ENCODE results near the gene EIF3L. TPM values are rescaled to one million over a fixed set of nuclear protein-coding genes. Genes with fewer than 3 reads are reported as not detected.

EIF3L gene
- total RNA-seq, 1 donor from 2014 or later, result 725 TPM

DNA sequence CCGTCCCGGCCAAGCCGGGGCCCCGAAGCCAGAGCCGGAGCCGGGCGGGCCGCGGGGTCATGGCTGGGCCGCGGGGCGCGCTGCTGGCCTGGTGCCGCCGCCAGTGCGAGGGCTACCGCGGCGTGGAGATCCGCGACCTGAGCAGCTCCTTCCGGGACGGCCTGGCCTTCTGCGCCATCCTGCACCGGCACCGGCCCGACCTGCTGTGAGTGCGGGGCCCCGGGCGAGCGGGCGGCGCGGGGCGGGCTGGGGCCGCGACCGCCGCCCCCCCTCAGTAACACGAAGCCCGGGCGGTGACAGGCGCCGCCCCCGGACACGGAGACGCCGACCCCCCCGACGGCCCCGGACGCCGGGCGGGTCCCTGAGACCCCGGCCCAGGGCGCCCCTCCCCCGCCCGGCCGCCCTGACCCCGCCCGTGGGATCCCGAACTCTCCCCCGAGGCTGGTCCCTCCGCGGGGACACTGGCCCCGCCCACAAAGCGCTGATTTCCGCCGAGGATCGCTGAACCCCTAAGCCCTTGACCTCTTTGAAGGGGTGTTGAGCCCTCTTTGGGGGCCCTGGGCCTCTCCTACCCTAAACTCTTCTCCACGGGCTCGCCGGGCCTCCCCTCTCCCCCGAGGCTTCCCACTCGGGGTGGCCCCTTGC is 57.3 kb downstream of the EIF3L start:
- Mint-ChIP-seq H3K36me3 (ENCODE audit: low read depth) (no peaks in the 10 kb centered on the region), H3K4me1 (peaks cover 50% of the 10 kb centered on the region), H3K27me3 (ENCODE audit: low read depth) (no peaks in the 10 kb centered on the region), H3K9me3 (no peaks in the 10 kb centered on the region), H3K27ac (ENCODE audit: unreplicated experiment) (no peak overlapping the region), H3K4me3 (peak overlapping the region; percentile 88)
- TF ChIP-seq, protein P1, sequence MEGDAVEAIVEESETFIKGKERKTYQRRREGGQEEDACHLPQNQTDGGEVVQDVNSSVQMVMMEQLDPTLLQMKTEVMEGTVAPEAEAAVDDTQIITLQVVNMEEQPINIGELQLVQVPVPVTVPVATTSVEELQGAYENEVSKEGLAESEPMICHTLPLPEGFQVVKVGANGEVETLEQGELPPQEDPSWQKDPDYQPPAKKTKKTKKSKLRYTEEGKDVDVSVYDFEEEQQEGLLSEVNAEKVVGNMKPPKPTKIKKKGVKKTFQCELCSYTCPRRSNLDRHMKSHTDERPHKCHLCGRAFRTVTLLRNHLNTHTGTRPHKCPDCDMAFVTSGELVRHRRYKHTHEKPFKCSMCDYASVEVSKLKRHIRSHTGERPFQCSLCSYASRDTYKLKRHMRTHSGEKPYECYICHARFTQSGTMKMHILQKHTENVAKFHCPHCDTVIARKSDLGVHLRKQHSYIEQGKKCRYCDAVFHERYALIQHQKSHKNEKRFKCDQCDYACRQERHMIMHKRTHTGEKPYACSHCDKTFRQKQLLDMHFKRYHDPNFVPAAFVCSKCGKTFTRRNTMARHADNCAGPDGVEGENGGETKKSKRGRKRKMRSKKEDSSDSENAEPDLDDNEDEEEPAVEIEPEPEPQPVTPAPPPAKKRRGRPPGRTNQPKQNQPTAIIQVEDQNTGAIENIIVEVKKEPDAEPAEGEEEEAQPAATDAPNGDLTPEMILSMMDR (conservative IDR thresholded peaks at IDR 0.05), result no peak
- DNase-seq (ENCODE audit: low read depth, low spot score), result no peak

DNA sequence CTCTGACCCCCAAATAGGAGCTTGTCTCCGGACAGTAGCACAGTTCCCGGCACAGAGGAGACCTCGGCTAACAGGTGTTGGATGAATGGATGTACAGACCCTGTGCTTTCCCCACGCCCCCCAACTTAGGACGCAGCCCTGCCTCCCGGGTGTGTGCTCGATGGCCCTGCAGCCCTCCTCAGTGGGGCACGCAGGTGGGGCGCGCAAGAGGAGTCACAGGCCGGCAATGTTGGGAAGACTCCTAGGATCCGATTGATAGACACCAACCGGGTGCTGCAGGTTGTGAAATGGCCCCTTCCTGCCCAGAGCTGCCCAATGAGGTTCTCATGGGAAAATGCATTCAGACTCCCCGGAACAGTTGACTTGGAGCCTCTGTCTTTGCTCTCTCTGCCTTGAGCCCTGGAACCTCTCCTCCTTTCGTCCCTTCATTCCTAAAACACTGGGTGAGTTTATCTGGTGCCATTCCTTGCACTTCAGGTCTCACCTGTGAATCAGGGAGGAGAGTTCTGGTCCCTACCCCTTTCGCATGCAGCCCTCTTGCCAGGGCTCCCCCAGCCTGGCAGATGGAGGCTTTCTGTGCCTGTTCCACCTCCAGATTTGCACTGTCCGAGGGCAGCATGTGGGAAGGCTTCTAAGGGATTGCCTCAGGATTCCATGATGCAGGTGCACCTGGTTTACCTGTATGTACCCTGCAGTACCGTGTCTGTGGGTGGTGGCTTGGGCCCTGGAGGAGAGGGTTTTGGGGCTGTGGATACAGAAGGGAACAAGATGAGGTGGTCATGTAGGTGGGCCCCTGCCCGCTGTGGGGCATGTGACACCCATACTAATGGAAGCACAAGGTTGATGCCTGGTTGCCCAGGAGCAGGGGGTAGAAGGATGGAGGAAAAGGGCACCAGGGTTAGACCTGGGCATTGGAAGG is 58.1 kb downstream of the EIF3L start:
- TF ChIP-seq, protein P1 (conservative IDR thresholded peaks at IDR 0.05), result no peak
- H3K9me3 Mint-ChIP-seq, result no peaks in the 10 kb centered on the region
- H3K27me3 Mint-ChIP-seq (ENCODE audit: low read depth), result no peaks in the 10 kb centered on the region
- H3K4me3 Mint-ChIP-seq, result peak overlapping the region; percentile 88
- no peaks in the 10 kb centered on the region for H3K36me3 Mint-ChIP-seq (ENCODE audit: low read depth)
- H3K4me1 Mint-ChIP-seq, result peaks cover 54% of the 10 kb centered on the region
- no peak for DNase-seq (ENCODE audit: low read depth, low spot score)
- peak overlapping the region; percentile 87 for H3K27ac Mint-ChIP-seq (ENCODE audit: unreplicated experiment)

DNA sequence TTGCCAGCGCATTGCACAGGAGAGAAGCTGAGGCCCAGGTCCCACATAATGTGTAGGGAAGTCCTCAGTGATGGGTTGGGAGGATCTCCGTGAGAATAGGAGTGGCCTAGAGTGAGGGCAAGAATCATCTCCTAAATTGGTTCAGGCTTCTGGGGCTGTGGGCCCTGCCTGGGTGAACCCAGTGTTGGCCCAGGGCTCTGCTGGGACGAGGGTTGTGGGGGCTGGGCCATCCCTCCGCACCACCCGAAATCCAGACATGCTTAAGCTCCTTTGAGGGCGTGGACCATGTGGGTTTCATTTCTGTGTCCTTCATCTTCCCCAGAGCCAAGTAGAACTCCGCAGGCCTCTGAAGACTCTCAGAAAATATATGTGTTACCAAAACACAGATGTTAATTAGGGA is 60.5 kb downstream of the EIF3L start:
- Mint-ChIP-seq H3K36me3 (ENCODE audit: low read depth) (no peaks in the 10 kb centered on the region), H3K4me3 (peak overlapping the region; percentile 31), H3K27ac (ENCODE audit: unreplicated experiment) (no peak overlapping the region), H3K4me1 (peaks cover 52% of the 10 kb centered on the region), H3K9me3 (no peaks in the 10 kb centered on the region), H3K27me3 (ENCODE audit: low read depth) (no peaks in the 10 kb centered on the region)
- no peak for DNase-seq (ENCODE audit: low read depth, low spot score)
- TF ChIP-seq, protein P1 (conservative IDR thresholded peaks at IDR 0.05), result no peak

DNA sequence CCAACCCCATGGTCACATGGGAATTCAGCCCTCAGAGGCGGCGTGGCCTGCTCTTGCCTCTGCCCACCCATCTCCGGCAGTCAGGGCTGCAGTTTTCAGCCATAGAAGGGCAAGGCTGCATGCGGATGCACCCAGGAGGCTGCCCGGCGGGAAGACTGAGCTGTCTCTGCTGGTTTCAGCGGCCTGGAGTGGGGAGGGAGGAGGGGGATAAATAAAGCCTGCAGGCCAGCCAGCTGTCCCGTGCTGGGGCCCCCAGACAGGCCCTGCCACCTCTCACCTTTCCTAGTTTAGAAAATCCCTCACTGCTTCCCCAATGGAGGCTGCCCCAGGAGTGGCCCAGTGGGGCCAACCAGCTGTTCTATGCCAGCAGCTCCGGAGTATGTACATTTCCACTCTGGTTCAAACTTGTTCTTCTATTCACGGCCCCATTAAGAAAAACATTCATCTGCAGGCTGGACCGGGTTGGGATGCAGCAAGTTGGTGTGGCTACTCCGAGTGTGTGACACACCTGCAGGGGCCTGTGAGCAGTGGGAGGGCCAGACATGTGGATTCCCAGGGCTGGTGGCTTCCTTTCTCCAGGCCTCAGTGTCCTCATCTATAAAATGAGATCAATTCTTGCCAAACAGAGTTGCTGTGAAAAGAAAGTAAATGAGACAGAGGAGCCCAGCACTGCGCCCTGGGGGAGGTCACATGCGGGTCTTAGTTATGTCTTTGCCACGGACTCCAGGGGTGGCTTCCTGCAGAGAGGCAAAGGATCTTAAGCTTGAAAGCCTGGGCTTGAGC is 61.9 kb downstream of the EIF3L start:
- peaks cover 43% of the 10 kb centered on the region for H3K4me1 Mint-ChIP-seq
- no peak overlapping the region for H3K27ac Mint-ChIP-seq (ENCODE audit: unreplicated experiment)

DNA sequence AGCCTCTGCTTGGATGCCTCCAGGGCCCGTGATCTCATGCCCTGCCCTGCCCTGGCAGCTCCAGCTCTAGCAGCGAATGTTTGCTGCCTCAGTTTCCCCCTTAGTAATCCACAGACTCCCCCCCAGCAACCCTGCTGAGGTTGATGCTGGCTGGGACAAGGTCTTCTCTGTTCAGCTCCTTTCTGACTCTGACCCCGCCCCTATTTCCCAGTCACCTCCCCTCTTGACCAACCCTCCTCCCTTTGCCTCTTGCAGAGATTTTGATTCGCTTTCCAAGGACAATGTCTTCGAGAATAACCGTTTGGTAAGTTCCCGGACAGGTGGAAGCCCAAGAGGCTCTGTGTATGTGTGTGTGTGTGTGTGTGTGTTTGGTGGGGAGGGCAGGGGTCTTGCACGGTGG is 62.5 kb downstream of the EIF3L start:
- no peak for DNase-seq (ENCODE audit: low read depth, low spot score)
- peak overlapping the region; percentile 59 for H3K4me3 Mint-ChIP-seq
- no peaks in the 10 kb centered on the region for H3K27me3 Mint-ChIP-seq (ENCODE audit: low read depth)
- no peaks in the 10 kb centered on the region for H3K9me3 Mint-ChIP-seq
- no peaks in the 10 kb centered on the region for H3K36me3 Mint-ChIP-seq (ENCODE audit: low read depth)
- TF ChIP-seq, protein P1 (conservative IDR thresholded peaks at IDR 0.05), result no peak
- H3K4me1 Mint-ChIP-seq, result peaks cover 43% of the 10 kb centered on the region
- no peak overlapping the region for H3K27ac Mint-ChIP-seq (ENCODE audit: unreplicated experiment)

More for the DNA sequence above, 61.9 kb downstream of the EIF3L start:
- Mint-ChIP-seq H3K9me3 (no peaks in the 10 kb centered on the region), H3K4me3 (peak overlapping the region; percentile 20), H3K27me3 (ENCODE audit: low read depth) (no peaks in the 10 kb centered on the region), H3K36me3 (ENCODE audit: low read depth) (no peaks in the 10 kb centered on the region)
- TF ChIP-seq, protein P1 (conservative IDR thresholded peaks at IDR 0.05), result no peak
- no peak for DNase-seq (ENCODE audit: low read depth, low spot score)

Measured in neural crest cell (in vitro differentiated cells).